GM19351 (cell line): ENCODE measurements around the gene PPP1R3C.

Source experiments
- ATAC-seq: cut with Tn5 transposase; IDR thresholded peaks from one replicate; pipeline ENCODE4 v1.9.1; 2021; ENCODE audit warnings: mild to moderate bottlenecking, moderate library complexity; ENCODE audit not compliant: unreplicated experiment

The PPP1R3C gene

DNA sequence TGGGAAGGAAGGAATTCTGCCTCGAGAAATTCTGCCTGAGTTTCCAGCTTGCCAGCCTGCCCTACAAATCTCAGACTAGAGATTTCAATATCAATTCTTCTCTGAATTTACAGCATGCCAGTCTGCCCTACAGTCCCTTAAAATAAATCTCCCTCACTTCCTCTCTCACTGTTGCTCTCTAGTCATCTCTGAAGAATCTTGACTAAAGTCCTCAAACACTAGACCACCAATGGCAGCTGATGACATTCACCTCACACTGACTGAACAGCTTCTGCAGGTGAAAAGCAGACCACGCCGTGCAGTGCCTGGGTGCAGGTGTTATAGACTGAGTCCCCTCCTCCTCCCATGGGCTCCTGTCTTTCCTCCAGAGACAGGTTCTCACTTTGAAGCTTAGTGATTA is 30.4 kb downstream of the PPP1R3C start:
- ATAC-seq = no peak

DNA sequence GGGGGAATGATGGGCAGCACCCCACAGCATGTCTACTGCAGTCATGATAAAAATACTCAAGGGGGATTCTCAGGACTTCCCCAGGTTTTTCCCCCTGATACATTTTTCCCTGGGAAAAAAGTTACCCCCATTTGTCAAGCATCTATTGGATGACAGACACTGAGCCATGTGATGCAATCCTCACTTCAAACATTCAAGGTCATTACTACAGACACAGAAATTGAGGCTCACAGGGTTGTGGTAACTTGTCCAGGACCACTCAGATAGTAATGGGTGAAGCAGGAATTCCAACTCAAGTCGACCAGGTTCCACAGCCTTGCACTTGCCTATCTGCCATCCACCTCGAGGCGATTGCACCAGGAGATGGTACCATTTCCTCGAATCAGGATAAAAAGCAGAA is 31.7 kb downstream of the PPP1R3C start:
- no peak for ATAC-seq

DNA sequence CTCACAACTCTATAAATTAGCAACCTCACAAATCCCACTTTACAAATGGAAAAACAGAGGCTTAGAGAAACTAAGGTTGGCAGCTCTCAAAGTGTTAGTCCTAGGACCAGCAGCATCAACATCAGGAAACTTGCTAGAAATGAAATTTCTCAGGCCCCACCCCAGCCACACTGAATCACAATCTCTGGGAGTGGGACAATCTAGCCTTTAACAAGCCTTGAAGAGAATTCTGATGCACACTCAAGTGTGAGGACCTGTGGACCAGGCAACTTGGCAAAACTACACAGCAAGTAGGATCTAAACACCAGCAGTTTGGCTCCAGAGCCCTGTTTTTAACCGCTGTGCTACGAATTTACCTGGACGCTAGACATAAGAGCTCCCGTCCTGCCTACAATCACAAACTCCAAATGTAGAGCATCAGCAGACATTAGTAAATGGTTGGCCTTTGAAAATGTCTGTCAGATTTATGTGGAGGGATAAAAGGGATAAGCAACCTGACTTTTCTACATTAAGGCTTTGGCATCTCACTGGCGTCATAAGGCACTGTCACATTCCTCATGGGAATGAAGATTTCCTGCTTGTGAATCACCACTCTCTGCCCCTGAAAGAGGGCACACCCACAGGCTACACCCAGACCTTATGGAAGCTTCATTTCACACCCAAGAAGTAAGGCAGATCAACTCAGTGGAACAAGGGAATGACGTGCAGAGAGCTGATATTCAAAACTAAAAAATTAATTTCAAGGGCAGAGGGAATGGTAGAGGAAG is 34.5 kb downstream of the PPP1R3C start:
- ATAC-seq = no peak

DNA sequence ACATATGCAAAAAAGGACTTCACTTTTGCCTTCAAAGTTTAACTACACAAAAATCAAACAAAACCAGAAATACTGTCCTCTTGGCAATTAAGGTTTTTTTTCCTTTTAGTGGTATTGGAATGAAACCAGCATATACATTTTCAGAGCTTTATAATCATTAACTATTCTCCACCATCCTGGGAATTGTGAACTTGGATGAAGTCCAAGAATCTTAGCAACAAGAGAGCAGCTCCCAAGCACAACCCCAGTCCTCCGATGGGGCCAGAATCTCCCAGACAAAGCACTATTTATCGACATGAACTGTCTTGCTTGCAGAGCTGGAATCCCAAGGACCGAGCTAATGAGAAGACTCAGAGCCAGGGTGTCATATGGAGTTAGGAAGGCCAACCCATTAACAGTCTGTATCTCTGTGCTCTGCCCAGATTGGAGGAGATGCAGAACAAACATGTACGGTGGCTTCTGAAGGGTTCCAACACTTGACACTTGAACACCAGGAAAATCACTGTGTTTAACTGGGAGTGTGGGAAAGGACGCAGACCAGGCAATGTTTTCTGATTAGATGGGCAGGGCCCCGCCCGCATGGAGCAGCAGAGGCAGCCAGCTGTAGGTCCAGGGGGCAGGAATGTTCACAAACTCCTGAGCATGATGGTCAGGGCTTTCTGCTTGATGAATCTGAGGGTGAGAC is 35.5 kb downstream of the PPP1R3C start:
- no peak for ATAC-seq

DNA sequence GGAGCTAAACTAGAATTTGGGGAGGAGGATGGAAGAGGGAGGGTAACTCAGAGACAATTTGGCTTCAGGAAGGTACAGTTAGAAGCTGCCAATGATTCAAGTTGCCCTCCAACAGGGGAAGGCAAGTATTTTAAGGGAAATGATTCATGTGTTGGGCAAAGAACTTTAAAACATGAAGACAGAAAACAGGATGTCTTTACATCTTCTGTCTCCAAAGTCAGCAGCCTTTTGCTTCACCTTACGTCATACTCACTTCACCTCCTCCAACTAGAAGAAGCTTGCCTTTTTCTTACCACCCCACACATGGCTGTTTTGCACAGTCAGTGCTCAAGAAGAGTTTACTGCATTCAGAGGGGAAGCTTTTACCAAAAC is 36.1 kb downstream of the PPP1R3C start:
- no peak for ATAC-seq

DNA sequence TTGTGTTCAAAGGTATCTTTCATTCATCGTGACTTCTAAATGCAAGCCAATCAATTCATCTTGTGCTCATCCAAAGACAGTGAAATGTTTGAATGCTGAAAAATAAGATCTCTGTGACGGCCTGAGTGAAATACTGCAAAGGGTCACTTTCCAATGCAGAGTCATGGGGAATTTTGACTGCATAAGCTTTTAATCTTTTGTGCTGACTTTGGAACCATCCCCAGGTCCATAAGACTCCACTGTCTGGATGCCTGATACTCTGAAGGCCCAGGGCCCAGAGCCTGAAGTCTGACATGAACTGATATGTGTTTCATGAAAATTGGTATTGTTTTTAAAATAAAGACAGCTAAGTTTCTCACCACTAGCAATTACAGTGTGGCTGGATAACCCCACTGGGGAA is 39.0 kb downstream of the PPP1R3C start:
- no peak for ATAC-seq

DNA sequence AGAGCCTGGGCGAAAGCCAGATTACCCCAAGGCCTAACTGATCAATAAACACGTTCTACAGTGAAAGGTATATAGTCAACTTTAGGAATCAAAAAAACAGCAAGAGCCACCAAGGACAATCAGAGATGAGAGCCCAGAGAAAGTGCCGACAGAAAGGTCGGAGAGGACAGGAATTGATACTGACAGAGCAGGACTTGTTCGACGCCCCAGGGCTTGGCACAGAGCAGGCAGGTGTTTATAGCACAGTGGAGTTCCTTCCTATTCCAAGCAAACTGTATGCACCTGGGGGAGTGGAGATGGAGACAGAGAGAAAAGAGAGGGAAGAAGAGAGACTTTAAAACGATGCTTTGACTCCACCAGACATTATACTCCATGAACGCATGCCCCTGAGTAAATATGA is 39.5 kb downstream of the PPP1R3C start:
- no peak for ATAC-seq

DNA sequence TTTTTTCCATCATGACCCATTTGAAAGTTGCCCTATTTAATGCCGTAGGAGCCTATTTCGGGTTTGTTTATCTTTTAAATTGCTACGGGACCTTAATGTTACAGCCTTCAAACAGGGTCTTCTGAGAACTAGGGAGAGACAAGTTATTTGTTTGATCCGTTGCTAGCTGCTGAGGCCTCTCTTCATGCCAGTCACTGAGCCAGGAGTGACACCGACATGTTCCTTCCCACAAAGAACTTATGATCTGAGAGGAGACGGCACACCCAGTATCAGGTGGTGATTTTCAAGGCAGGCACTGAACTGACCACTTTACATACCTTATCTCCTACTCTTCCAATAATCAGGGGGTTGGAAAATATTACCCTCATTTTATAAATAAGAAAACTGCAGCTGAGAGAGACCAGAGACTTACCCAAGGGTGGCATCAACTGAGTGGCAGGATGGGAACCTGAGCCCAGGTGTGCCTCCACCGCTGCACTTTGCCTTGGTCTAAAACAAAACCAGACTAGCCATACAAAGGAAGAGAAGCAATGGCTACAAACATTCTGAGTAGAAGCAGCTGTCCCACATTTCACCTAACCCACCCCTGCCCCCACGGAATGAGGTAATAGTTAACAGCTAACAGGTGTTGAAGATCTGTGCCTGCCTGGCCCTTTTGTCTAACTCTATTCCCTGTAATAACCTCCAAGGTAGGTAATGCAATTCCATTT is 40.5 kb downstream of the PPP1R3C start:
- ATAC-seq = no peak

DNA sequence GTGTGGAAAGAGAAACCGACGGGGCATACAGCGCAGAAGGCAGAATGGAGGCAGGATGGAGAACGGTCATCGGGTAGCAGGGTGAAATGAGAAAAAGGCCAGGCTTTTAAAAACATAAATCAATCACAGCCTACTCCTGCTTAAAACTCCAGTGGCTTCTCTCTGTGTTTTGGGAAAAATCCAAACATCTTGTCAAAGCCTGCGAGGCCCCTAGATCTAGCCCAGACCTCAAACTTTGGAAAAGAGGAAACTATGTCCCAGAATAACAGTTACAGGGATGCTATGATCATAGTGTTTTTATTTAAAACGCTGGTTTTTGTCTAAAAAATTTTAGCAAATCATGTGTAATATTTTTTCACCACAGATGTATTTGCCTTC is 41.1 kb downstream of the PPP1R3C start:
- ATAC-seq = no peak

DNA sequence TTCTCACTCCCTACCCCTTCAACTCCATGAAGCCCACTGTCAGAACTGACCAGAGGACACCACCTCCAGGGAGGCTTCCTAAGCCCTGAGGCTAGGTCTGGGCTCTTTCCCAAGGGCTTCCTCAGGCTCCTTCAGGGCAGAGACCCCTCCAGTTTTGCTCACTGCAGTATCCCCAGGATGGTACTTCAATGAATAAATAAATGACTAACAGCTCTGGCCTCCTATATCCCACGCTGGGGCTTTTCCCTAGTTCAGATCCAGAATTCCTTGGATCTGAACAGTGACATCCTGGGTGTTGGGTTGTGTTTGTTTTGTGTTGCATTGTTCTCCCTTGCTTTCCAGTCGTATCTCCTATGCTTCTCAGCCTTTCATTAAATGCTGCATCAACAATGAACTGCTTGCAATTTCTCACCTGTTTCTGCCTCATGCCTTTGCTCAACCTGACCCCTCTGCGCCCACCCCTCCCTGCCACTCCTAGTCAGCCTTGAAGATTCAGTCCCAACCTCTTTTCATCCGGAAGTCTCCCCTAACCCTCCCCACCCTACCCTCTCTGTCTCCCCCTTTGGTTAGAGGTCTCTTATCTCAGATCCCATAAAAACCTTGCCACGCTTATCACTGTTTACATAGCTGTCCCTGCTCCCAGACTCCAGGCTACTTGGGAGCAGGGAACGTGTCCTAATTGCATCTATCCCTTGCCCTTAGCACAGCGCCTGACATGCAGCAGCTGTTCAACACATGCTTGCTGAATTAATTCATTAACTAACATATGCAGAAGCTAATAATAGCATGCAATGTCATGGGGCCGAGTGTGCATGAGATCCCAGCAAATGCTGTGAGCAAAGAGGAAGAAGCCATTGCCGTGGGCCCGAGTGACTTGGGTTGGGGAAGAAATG is 41.7 kb downstream of the PPP1R3C start:
- no peak for ATAC-seq

DNA sequence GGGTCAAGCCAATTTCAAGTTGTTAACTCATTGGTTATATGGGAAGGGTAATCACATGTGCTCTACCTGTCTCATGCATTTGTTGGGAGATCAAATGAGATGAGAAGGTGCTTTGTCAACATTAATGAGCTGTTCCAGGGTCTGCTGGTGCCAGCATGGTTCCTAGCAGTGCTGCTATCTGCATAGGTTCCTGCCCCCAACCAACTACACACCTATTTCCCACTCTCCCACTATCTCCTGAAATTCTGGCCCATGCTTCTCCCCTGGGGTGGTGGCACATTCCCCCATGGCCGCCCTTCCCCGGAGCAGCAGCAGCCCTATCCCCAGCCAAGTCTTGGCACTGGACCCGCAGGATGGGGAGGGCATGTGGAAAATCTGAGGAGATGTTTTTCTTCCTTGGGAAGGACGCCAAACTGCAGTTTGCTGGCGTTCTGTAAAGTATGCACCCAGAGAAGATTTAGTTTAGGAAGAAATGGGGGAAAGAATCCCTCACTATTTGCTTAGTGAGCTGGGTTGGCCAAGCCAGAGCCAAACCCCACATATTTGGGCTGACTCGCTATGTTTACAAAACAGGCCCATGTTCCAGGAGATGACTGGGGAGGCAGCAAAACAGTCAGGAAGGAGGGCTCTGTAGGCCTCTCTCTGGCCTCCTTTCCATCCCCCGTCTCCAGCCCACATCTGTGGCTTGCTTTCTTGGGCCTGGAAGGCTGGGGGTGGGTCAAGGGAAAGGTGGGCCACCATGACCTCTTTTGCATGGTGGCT is 42.5 kb downstream of the PPP1R3C start:
- no peak for ATAC-seq

DNA sequence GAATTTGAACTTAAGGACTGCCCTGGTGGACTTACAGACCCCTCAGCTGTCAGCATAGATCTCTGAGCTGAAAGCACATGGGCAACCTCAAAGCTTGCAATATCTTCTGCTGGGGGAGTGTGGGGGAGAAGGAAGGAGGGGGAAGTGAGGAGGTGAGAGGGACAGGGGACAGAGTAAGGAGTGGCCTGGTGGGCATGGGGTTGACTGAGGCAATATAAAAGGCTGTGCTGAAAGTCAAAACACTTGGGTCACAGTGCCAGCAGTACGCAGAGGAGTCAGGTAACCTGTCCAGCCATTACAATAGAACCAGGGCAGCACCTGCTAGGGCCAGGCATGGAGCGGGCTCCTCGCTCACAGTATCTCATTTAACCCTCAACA is 43.2 kb downstream of the PPP1R3C start:
- no peak for ATAC-seq

DNA sequence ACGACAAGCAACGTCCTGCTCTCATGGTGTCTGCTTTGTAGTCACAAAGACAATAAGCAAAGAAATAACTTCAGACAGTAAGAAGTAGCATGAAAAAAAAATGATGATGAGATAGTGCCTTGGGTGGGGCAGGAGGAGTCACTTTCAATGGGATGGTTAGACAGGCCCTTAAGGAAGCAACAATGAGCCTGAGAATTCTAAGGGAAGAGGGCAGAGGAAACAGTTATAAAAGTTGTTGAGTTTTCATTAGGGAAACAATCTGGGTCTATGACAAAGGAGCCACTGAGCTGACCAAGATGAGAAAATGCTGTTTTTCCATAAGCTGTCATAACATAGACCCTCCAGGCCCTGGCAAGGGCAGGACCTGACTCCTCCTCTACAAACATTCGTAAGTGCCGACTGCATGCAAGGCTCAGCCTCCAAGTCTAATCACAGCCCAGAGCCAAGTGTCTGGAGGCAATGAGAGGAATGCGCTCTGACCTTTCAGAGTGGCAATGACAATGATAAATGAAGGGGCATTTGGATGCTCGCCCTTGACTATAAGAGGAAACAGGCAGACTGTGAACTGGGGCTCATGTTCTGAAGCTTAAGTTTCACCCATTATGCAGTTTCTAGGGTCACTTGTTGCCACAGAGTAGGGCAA is 43.7 kb downstream of the PPP1R3C start:
- no peak for ATAC-seq

DNA sequence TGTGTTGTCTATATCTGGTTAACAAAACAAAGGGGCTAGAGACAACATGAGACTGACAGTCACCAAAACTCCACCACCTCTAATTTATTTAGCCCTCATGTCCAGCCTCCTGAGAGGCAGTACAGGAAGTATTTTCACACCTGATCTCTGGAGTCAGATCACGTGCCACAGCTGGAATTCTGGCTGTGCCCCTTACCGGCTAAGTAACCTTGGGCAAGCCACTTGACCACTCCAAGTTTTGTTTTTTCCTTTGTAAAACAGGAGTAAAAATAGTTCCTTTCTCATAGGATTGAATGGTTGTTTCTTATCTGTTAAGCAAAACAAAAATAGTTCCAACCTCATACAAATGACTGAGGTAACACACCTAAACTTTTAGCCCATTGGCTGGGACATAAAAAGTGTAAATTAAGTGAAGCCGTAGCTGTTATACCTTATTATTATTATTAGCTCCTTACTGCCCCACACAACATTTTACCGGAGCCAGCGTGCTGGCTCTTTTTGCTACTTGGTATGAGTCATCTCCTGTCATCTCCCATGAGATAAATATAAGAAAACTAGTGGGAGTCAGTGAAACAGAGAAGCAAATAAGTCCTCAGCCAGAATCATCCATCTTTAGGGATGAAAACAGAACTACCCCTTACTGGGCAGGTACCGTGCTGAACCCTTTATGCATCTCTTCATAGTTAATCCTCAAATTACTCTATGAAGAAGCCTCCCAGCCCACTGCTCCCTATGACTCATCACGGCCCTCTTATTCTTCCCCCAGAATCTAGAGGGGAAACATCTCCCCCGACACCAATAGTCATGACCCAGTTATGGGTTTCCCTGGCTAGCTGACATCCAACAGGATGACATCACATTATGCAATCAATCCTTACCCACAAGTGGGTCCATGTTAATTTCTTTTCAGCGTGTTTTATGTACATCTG is 44.9 kb downstream of the PPP1R3C start:
- ATAC-seq = no peak

DNA sequence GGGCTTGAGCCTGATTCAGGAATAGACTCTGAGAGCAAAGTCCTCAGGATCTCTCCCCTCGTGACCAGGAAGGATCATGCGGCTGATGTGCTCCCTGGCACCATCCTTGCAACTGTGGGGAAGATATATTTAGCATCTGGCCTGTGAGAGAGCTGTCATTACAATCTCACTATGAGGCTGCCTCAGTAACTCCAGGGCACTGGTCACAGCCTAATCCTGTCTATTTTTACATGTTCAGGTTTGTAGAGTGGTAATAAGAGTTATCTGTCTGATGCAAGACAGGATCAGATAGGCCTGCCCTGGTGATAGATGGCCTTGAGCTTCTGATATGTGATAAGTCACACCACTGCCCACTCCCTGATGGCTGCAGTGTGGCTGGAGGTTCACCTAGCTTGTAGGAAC is 50.7 kb downstream of the PPP1R3C start:
- ATAC-seq = no peak

DNA sequence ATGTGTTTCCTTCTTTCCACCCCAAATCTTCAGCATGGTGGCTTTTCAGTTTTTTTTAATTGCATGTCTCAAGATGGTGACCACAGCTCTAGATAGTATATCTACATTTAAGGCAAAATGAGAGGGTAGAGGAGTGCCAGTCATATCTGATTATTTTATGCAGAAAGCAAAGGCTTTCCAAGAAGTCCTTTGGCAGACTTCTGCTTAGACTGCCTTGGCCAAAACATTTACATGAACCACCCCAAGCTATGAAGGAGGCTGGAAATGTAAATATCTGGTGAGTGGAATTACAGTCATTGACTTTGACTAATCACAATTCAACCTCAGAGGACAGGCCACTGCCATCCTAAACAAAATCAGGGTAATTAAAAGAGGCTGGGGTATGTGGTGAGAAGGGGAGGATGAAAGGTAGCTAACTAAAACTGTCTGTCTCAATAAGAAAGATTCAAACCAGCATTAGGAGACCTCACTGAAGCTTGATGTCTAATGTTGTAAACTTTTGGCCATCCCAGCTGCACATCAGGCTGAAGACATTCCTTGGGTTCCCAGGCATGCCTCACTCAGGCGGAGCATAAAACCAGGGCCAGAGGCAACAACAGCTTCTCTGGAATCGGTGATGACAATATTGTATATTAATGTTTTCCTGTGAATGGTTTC is 53.4 kb downstream of the PPP1R3C start:
- ATAC-seq = no peak
